H1 (cell line): ENCODE results near the gene GLI1. TPM values are rescaled to one million over a fixed set of nuclear protein-coding genes. Genes with fewer than 3 reads are reported as not detected.

ENCODE experiments used
- CHD2 ChIP-seq: IDR thresholded peaks from 2 replicates; pipeline ENCODE4 v1.6.1; 2012; ENCODE audit warnings: low read length, improper control_type of control experiment
- EZH2 ChIP-seq: fragments of 200-600 bp; sonication (generic); IDR thresholded peaks from 2 replicates; pipeline ENCODE4 v1.7.1; 2012; ENCODE audit warnings: low read depth, mild to moderate bottlenecking, moderate library complexity, low read length, inconsistent platforms; ENCODE audit not compliant: severe bottlenecking
- GTF2F1 ChIP-seq: IDR thresholded peaks from 2 replicates; pipeline ENCODE4 v1.6.1; 2012; ENCODE audit warnings: low read depth, low read length, improper control_type of control experiment, borderline replicate concordance
- JUND ChIP-seq: IDR thresholded peaks from 2 replicates; pipeline ENCODE4 v1.6.1; 2011; ENCODE audit warnings: mild to moderate bottlenecking, improper control_type of control experiment, low read length
- KDM4A ChIP-seq: IDR thresholded peaks from one replicate; pipeline ENCODE4 v1.7.1; 2012; ENCODE audit warnings: low read depth, mild to moderate bottlenecking, moderate library complexity, low read length, inconsistent platforms; ENCODE audit not compliant: severe bottlenecking
- POLR2AphosphoS5 ChIP-seq: IDR thresholded peaks from 2 replicates; pipeline ENCODE4 v1.6.1; 2011; ENCODE audit warnings: low read depth, low read length
- RBBP5 ChIP-seq: IDR thresholded peaks from 2 replicates; pipeline ENCODE4 v1.7.1; 2012; ENCODE audit warnings: low read depth, mild to moderate bottlenecking, inconsistent platforms, low read length, moderate library complexity, borderline replicate concordance
- SAP30 ChIP-seq: fragments of 300-600 bp; sonication (generic); IDR thresholded peaks from 2 replicates; pipeline ENCODE4 v1.7.1; 2012; ENCODE audit warnings: low read length, moderate library complexity, mild to moderate bottlenecking, inconsistent platforms; ENCODE audit not compliant: insufficient read depth, insufficient replicate concordance
- SIN3A ChIP-seq, 2 experiments: IDR thresholded peaks in 1 of 2; conservative IDR thresholded peaks in 1 of 2; 2 replicates each; pipeline ENCODE4 v1.6.1; 2011 to 2012; ENCODE audit warnings: low read length in 2 of 2, improper control_type of control experiment in 1 of 2, low read depth in 1 of 2, mild to moderate bottlenecking in 1 of 2
- SIRT6 ChIP-seq: IDR thresholded peaks from one replicate; pipeline ENCODE4 v1.7.1; 2012; ENCODE audit warnings: low read length, inconsistent platforms
- SIX5 ChIP-seq: IDR thresholded peaks from 2 replicates; pipeline ENCODE4 v1.6.1; 2011; ENCODE audit warnings: mild to moderate bottlenecking, low read depth, low read length
- SP1 ChIP-seq: IDR thresholded peaks from 2 replicates; pipeline ENCODE4 v1.6.1; 2011; ENCODE audit warnings: low read depth, low read length
- SUZ12 ChIP-seq: fragments of 200-600 bp; sonication (generic); IDR thresholded peaks from 2 replicates; pipeline ENCODE4 v1.6.1; 2012; ENCODE audit warnings: mild to moderate bottlenecking, inconsistent platforms, low read length, moderate library complexity, mixed read lengths
- polyA plus RNA-seq, 7 experiments: library from polyadenylated mRNA; depleted of rRNA in 3 of 7; stranded (reverse) in 5 of 7; unstranded in 2 of 7; fragments of >200 nt in 5 of 7; fragments of 200-250 nt in 2 of 7; gene quantifications; 1 replicate in 5 of 7; 2 replicates in 1 of 7; 4 replicates in 1 of 7; pipeline versions ENCODE4 v1.2.1 to v1.2.3, GENCODE V29; 2011 to 2013; ENCODE audit warnings: missing spikeins in 2 of 7, mixed read lengths in 2 of 7
- total RNA-seq: library from RNA; stranded (reverse); fragmentation: NEBNext Ultra II Directional; extraction: Animal tissue kit (Norgen Biotek cat#: 25700); gene quantifications from 2 replicates; pipeline ENCODE4 v1.2.1, GENCODE V29; 2021
- TF ChIP-seq, protein P1 (sequence below): IDR thresholded peaks from 2 replicates; pipeline ENCODE4 v1.6.1; 2011; ENCODE audit warnings: low read depth, mild to moderate bottlenecking, low read length; ENCODE audit not compliant: insufficient read depth
- TF ChIP-seq, protein P2 (sequence below): IDR thresholded peaks from 2 replicates; pipeline ENCODE4 v1.6.1; 2012; ENCODE audit warnings: low read length, inconsistent platforms

Gene GLI1
- total and polyA plus RNA-seq, 2 of the 8 experiments (the other 6 are each of a cell fraction or from before 2014, with no cell fraction given): 23.5 to 25.3 TPM

DNA sequence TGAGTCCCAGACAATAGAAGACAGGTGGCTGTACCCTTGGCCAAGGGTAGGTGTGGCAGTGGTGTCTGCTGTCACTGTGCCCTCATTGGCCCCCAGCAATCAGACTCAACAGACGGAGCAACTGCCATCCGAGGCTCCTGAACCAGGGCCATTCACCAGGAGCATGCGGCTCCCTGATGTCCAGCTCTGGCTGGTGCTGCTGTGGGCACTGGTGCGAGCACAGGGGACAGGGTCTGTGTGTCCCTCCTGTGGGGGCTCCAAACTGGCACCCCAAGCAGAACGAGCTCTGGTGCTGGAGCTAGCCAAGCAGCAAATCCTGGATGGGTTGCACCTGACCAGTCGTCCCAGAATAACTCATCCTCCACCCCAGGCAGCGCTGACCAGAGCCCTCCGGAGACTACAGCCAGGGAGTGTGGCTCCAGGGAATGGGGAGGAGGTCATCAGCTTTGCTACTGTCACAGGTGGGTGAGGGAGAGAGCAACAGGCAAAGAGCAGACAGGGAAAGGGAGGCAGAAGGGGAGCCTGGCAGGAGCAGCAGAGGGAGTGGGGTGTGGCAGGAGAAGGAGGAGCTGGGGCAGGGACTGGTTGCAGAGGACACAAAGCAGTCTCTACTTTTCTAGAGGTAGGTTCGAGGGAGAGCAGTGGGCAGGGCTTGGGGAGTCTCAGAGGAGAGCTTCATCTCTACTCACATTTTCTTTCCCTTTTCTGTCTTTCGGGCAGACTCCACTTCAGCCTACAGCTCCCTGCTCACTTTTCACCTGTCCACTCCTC is 4.0 kb upstream of the GLI1 start (continued):
- TF ChIP-seq, protein P1, sequence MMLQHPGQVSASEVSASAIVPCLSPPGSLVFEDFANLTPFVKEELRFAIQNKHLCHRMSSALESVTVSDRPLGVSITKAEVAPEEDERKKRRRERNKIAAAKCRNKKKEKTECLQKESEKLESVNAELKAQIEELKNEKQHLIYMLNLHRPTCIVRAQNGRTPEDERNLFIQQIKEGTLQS: no peak
- TF ChIP-seq SP1: no peak
- 0 out of 2 replicates have a peak, but pooled peaks have one; percentile 4 for TF ChIP-seq POLR2AphosphoS5
- TF ChIP-seq KDM4A: peak; percentile 16
- 0 out of 2 replicates have a peak, but pooled peaks have one; percentile 13 for TF ChIP-seq RBBP5
- TF ChIP-seq SUZ12: no peak
- TF ChIP-seq SIRT6: no peak
- TF ChIP-seq GTF2F1: no peak
- TF ChIP-seq CHD2: no peak
- TF ChIP-seq, protein P2, sequence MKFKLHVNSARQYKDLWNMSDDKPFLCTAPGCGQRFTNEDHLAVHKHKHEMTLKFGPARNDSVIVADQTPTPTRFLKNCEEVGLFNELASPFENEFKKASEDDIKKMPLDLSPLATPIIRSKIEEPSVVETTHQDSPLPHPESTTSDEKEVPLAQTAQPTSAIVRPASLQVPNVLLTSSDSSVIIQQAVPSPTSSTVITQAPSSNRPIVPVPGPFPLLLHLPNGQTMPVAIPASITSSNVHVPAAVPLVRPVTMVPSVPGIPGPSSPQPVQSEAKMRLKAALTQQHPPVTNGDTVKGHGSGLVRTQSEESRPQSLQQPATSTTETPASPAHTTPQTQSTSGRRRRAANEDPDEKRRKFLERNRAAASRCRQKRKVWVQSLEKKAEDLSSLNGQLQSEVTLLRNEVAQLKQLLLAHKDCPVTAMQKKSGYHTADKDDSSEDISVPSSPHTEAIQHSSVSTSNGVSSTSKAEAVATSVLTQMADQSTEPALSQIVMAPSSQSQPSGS: no peak
- no peak for TF ChIP-seq EZH2
- no peak for TF ChIP-seq SAP30
- no peak for TF ChIP-seq SIN3A (conservative IDR thresholded peaks at IDR 0.05 in 1 of 2, IDR thresholded peaks at IDR 0.05 in 1 of 2; ENCODE audit: low read depth in 1 of 2, low read length in 2 of 2)
- TF ChIP-seq SIX5: no peak
- no peak for TF ChIP-seq JUND
